Natural killer cell treated with Interleukin-12 subunit alpha and Interleukin-12 subunit beta and Interleukin-15 and Interleukin-18, amount 100 ng/mL, for 72 hours (primary cell): ENCODE results near the gene EPHA10. TPM values are rescaled to one million over a fixed set of nuclear protein-coding genes. Genes with fewer than 3 reads are reported as not detected.
"Not testable (repeated sequence)": the region's sequence is repeated elsewhere in the genome, so short reads cannot be mapped to it uniquely, and the experiment has no call there.

Experiments used
- ATAC-seq, 2 donors: fragments of 150-1000 bp; cut with Tn5 transposase in 1 of 2; sonication (Bioruptor Pico), chemical (Tn5 transposase) in 1 of 2; 2 replicates each; pipeline ENCODE4 v1.10.0; 2021
- DNase-seq: peaks from one replicate; pipeline ENCODE4 v3.0.0; 2022; ENCODE audit warnings: low spot score
- H3K27ac Mint-ChIP-seq, 2 donors: 1 replicate in 1 of 2; 2 replicates in 1 of 2; pipeline ENCODE4 v1.8.0; 2022; ENCODE audit warnings: mixed read lengths in 2 of 2, mild to moderate bottlenecking in 1 of 2, moderate library complexity in 1 of 2
- H3K27me3 Mint-ChIP-seq, 2 donors: 1 replicate in 1 of 2; 2 replicates in 1 of 2; pipeline ENCODE4 v1.8.0; 2022; ENCODE audit warnings: mixed read lengths in 2 of 2
- H3K36me3 Mint-ChIP-seq: one replicate; pipeline ENCODE4 v1.8.0; 2022; ENCODE audit warnings: mixed read lengths
- H3K4me1 Mint-ChIP-seq, 2 donors: 1 replicate in 1 of 2; 2 replicates in 1 of 2; pipeline ENCODE4 v1.8.0; 2022; ENCODE audit warnings: low read depth in 2 of 2, mixed read lengths in 2 of 2, mild to moderate bottlenecking in 1 of 2
- H3K4me3 Mint-ChIP-seq: one replicate; pipeline ENCODE4 v1.8.0; 2022; ENCODE audit warnings: mixed read lengths
- H3K9me3 Mint-ChIP-seq: 2 replicates; pipeline ENCODE4 v1.8.0; 2022; ENCODE audit warnings: mixed read lengths
- total RNA-seq, 2 donors: library from RNA; stranded (reverse); gene quantifications; one replicate each; pipeline ENCODE4 v1.2.3, GENCODE V29; 2022

EPHA10 gene
- total RNA-seq, 2 donors from 2014 or later: not detected

DNA sequence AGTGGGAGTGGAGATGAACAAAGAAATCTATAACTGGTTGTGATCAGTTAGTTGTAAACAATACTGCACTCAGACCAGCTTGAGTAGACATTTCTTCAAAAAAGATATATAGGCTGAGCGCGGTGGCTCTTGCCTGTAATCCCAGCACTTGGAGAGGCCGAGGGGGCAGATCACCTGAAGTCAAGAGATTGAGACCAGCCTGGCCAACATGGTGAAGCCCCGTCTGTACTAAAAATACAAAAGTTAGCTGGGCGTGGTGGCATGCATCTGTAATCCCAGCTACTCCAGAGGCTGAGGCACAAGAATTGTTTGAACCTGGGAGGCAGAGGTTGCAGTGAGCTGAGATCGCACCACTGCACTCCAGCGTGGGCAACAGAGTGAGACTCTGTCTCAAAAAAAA lies 26.9 kb downstream of the EPHA10 start:
- not testable (repeated sequence) for ATAC-seq, H3K36me3 Mint-ChIP-seq, H3K9me3 Mint-ChIP-seq, H3K4me1 Mint-ChIP-seq, H3K27ac Mint-ChIP-seq, DNase-seq, H3K4me3 Mint-ChIP-seq
- peaks cover 37 to 56% of the 10 kb centered on the region in 2 donors for H3K27me3 Mint-ChIP-seq

DNA sequence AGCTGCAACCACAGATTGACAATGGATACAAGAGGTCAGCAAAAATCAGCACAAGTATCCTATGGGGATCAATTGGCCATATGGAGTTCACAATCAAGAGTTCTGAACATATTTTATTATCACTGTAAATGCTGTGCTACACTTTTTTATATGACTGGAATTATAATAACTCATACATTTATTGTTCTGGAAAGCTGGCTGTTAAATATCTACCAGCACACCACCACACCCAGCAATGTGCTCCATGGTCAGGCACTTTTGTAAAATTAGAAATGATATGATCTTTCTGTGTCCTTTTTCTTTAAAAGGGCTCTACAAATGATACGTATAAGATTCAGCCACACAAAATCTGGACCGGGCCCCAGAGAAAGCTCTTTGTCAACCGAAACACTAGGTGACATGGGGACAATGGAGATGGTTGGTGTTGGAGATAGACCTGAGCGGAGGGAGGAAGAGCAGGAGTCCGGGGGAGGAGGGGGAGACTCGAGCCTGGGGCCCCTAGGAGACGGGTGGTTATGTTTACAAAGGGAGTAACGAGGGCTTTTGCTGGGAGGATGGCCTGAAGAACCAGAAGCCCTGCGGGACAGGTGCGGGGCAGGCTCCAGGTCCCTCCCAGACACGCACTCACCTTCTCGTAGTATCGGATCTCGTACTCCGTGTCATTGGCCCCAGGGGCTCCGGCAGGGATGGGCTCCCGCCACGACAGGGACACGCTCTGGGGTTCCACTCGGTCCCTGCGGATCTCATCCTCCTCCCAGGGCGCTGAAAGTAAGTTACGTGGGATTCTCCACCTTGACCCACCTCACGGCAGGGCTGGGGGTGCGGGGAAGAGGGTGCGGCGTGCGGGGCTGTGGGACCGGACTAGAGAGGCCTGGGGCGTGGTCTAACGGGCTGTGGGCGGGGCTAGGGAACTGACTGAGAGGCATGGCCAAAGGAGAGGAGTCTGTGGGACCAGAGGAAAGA lies 30.0 kb downstream of the EPHA10 start:
- DNase-seq (no peak), ATAC-seq (no peak)
- no peak overlapping the region for H3K27ac Mint-ChIP-seq
- peaks cover 31 to 41% of the 10 kb centered on the region in 2 donors for H3K27me3 Mint-ChIP-seq
- H3K36me3 Mint-ChIP-seq: no peaks in the 10 kb centered on the region
- H3K4me1 Mint-ChIP-seq: no peaks in the 10 kb centered on the region
- H3K4me3 Mint-ChIP-seq: no peak overlapping the region
- H3K9me3 Mint-ChIP-seq: no peaks in the 10 kb centered on the region

DNA sequence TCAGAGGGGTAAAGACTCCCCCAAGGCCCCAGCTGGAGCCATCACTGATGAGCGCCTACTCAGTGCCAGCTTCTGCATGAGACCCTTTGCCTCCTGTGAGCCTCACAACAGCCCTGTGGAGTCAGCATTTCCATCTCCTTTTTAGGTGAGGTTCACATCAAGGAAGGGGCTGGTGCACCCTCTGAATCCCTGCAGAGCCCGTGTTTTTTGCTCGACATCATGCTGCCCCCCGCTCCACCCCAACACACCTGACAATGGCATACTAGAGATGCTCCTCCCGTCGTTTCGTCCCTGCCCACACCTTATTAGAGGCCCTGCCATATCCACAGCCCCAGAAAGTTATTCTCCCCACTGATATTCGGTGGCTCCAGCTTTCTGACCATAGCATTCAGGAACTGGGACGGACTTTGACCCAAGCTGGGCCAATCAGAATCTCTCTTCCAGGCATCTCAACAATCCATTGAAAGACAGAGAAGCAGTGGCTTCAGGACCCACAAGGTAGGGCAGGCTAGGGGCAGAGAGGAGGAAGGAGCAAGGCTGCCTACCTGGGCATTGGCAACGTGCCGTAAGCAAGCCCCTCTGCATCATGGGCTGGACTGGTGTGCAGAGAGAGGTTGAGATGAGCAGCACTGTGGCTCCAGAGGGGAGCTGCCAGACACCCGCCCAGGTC lies 32.7 kb downstream of the EPHA10 start:
- H3K27me3 Mint-ChIP-seq: peaks cover 39 to 53% of the 10 kb centered on the region in 2 donors
- no peak overlapping the region for H3K4me3 Mint-ChIP-seq
- ATAC-seq (no peak), DNase-seq (no peak)
- no peaks in the 10 kb centered on the region for H3K4me1 Mint-ChIP-seq
- H3K27ac Mint-ChIP-seq: no peak overlapping the region
- no peaks in the 10 kb centered on the region for H3K9me3 Mint-ChIP-seq
- no peaks in the 10 kb centered on the region for H3K36me3 Mint-ChIP-seq

DNA sequence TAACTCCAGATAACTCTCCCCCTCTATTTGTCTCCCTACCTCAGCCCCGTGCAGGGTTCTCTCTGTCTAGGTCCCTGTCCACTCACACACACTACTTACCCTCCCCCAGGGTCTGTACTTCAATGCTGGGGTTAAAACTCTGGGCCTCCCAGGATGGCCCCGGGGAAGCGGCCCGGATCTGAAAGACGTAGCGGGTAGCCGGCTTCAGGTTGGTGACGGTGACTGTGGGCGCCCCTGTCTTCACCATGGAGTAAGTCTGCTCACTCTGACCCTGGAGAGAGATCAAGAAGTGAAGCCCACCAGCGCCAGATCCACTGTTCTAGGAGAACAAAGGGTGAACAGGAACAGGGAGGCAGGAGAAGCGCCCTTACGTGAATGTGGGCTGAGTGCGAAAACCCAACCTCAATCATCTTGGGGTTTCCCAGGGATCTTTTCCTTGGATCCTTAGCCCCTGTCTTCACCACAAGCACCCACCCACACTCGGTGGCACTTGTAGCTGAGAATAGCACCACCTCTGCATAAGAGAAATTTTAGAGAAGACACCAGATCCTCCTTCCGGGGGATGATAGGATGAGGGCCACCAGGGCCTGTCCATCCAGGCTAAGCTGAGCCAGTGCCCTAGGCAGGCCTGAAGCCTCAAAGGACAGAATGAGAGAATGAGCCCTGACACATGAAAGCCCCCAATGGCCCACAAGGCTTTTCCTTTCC lies 33.5 kb downstream of the EPHA10 start:
- Mint-ChIP-seq H3K9me3 (no peaks in the 10 kb centered on the region), H3K36me3 (no peaks in the 10 kb centered on the region), H3K4me3 (no peak overlapping the region), H3K27ac (no peak overlapping the region), H3K4me1 (no peaks in the 10 kb centered on the region), H3K27me3 (peaks cover 36 to 49% of the 10 kb centered on the region in 2 donors)
- DNase-seq (no peak), ATAC-seq (no peak)

DNA sequence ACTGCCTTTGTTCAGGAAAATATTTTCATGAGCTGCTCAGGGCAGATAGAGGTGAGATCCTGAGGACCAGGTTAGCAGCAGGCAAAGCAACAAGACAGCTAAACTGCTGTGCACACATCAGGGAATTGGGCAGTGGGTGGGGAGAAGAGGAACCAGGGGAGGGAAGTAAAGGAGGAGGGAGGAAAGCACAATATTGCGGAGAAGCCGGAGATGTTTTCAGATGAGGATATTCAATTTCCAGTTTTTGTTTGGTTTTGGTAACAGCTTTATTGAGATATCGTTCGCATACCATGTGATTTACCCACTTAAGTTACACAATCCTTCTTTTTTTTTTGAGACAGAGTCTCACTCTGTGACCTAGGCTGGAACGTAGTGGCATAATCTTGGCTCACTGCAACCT lies 34.5 kb downstream of the EPHA10 start:
- Mint-ChIP-seq H3K9me3 (no peaks in the 10 kb centered on the region), H3K36me3 (no peaks in the 10 kb centered on the region), H3K27me3 (peaks cover 36 to 46% of the 10 kb centered on the region in 2 donors), H3K4me1 (no peaks in the 10 kb centered on the region), H3K4me3 (no peak overlapping the region), H3K27ac (no peak overlapping the region)
- no peak for DNase-seq
- ATAC-seq: no peak

DNA sequence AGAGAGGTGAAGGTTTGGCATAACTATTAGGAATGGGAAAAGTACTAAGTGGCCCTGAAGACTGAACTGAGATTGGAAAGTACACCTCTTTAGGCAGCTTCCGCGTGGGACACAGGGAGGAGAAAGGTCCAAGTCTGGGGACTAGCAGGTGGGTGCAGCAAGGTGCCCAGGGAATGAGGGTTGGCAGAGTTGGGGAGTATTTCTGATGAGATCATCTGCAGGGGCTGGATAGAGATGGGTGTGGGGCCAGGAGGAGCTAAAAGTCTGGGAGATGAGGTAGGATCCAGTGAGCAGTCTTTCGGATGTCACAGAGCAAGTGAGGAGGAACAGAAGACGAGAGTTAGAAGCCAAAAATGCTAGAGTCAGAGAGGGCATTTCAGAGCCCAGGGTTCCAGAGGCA lies 36.5 kb downstream of the EPHA10 start:
- H3K9me3 Mint-ChIP-seq: no peaks in the 10 kb centered on the region
- H3K4me1 Mint-ChIP-seq: no peaks in the 10 kb centered on the region
- H3K36me3 Mint-ChIP-seq: no peaks in the 10 kb centered on the region
- peaks cover 38 to 49% of the 10 kb centered on the region in 2 donors for H3K27me3 Mint-ChIP-seq
- H3K4me3 Mint-ChIP-seq: no peak overlapping the region
- DNase-seq (no peak), ATAC-seq (no peak)
- no peak overlapping the region for H3K27ac Mint-ChIP-seq

DNA sequence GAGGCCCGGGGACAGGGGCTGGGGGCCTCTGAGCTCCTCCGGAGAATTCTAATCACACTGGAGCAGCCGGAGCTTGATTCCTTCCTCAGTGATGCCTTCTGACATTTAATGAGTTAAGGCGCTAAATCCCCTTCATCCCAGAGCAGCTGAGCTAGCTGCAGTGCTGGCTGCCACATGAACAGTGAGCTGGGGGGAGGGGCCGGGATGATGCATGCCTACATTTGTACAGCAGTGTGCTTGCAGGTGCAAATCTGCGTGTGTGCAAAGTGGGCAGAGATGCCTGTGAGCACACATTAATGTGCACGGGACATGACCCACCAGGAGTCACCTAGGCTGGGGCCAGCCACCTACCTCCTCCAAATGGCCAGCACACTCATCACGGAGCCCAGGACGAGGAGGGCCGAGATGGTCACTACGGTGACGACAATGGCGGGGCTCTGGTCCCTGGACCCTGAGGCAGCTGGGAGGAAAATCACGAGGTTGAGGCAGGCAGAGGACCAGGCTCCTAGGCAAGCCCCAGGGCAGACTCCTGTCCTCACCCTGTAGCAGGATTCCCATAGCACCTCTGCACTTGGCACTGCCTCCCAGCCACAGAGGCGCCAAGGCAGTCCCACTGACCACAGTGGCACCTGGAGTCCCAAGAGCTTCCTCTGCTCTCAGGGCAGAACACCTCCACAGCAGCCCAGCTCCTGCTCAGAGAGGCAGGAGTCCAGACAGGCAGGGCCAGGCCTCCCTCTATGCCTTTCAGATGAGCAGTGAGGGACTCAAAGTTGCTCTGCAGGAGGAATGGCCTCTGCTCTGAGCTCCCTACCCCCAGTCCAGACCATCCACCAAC lies 38.0 kb downstream of the EPHA10 start:
- H3K9me3 Mint-ChIP-seq: no peaks in the 10 kb centered on the region
- peak; percentile 2 to 11 for ATAC-seq
- no peak overlapping the region for H3K27ac Mint-ChIP-seq
- peaks cover 34 to 45% of the 10 kb centered on the region in 2 donors for H3K27me3 Mint-ChIP-seq
- no peaks in the 10 kb centered on the region for H3K4me1 Mint-ChIP-seq
- no peak overlapping the region for H3K4me3 Mint-ChIP-seq
- no peak for DNase-seq
- no peaks in the 10 kb centered on the region for H3K36me3 Mint-ChIP-seq

DNA sequence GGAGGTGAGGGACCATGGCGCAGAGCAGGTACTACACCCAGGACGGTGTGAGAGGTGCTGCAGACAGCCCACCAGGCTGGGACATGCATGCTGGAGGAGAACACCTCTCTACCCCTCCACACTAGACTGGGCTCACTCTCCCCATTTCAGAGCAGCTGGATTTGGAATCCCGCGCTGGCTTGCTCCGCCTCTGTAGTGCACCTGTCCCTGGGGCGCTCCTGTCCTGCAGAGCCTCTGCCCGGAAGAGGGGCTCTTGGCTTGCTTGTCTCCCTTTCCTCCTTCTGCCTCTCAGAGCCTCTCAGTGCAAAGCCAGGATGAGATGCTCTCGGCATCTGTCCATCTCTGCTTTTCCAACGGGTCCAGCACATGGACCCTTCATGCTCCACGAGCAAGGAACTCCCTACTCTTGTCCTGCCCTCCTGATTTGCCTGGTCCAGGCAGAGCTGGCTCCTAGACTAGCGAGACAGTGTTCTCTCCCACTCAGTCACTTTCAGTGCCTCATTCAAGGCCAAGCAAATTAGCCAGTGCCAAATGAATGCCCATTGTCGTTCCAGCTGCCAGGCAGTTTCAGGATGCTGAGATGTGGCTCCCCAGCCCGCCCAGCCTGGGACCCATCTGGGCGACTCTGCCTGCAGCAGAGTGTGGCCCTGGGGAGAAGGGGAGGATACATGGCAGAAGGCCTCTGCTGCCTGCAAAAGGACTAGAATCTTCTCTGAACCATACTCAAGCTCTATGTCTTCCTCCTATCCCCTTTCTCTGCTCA lies 38.9 kb downstream of the EPHA10 start:
- Mint-ChIP-seq H3K27me3 (peaks cover 34 to 45% of the 10 kb centered on the region in 2 donors), H3K36me3 (no peaks in the 10 kb centered on the region), H3K9me3 (no peaks in the 10 kb centered on the region), H3K4me3 (no peak overlapping the region), H3K4me1 (no peaks in the 10 kb centered on the region), H3K27ac (no peak overlapping the region)
- no peak for DNase-seq
- no peak for ATAC-seq

DNA sequence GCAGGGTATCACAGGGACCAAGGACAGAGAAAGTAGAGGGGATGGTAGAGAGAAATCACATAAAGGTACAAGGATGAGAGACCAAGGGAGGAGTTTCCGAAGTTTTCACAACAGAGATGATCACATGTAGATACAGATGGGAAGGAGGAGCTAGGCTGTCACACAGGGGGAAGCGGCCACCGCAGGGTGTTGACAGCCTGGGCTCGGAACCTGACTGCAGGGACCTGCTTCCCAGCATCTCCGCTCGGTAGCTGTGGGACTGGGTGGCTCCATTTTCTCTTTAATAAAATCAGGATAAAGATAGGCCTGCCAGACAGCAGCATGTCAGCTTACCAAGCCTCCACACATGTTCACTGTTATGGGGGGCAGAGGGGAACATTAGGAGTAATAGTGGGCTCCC lies 40.3 kb downstream of the EPHA10 start:
- H3K4me1 Mint-ChIP-seq: no peaks in the 10 kb centered on the region

DNA sequence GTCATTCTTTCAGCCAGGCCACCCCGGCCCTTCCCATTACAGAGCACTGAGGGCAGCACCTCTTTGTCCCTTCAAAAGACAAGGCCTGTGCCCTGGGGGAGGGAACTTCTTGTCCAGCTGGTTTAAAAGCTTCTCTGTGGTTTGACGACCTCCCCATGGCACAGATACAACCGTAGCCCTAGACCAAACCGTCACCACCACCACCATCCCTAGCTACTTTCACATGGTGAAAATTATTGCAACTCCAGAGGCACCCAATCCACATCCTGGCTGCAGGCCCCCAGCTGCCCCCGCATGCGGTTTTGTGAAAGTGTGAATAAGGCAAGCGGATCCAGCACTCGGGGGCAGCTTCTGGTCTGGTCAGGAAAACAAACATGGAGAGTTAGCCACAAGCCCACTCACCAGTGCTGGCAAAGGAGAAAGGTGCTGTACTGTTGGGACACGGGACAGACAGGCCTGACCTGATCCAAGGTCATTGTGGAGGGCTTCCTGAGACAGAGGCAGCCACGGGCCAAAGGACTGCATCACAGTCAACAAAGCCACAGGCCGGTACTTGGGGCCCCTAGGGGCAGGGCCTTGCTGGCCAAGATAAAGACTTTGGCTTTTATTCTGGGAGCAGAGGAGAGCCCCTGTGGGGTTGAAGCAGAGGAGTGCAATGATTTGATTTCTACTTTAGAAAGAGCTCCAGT lies 41.4 kb downstream of the EPHA10 start:
- no peak for ATAC-seq

More for the DNA sequence above, 40.3 kb downstream of the EPHA10 start:
- DNase-seq (no peak), ATAC-seq (no peak)
- Mint-ChIP-seq H3K27ac (no peak overlapping the region), H3K9me3 (no peaks in the 10 kb centered on the region), H3K27me3 (peaks cover 29 to 37% of the 10 kb centered on the region in 2 donors), H3K4me3 (no peak overlapping the region), H3K36me3 (no peaks in the 10 kb centered on the region)

DNA sequence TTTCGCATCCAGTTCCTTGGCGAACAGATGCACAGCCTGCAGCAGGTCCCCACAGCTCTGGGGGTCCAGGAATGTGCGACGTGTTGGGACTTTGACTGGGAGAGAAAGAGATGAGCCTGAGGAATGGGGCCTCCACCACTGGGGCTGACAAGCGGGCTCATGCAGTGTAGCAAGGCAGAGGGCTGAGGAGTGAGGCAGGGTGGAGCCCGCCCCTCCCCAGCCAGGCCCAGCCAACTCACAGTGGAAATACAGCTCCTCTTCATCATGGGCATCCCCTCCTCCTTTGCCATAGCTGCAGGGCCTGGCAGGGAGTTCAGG lies 41.9 kb downstream of the EPHA10 start:
- H3K4me1 Mint-ChIP-seq: no peaks in the 10 kb centered on the region
- no peaks in the 10 kb centered on the region for H3K36me3 Mint-ChIP-seq
- DNase-seq: no peak
- no peak for ATAC-seq
- H3K4me3 Mint-ChIP-seq: no peak overlapping the region
- peaks cover 24 to 29% of the 10 kb centered on the region in 2 donors for H3K27me3 Mint-ChIP-seq
- H3K9me3 Mint-ChIP-seq: no peaks in the 10 kb centered on the region
- no peak overlapping the region for H3K27ac Mint-ChIP-seq

More for the DNA sequence above, 41.4 kb downstream of the EPHA10 start:
- Mint-ChIP-seq H3K4me3 (no peak overlapping the region), H3K36me3 (no peaks in the 10 kb centered on the region), H3K9me3 (no peaks in the 10 kb centered on the region), H3K27me3 (peaks cover 29 to 34% of the 10 kb centered on the region in 2 donors), H3K4me1 (no peaks in the 10 kb centered on the region), H3K27ac (no peak overlapping the region)
- DNase-seq: no peak
